Nephron progenitor cell (in vitro differentiated cells): ENCODE data around the gene SIX5.

Experiments used
- DNase-seq: peaks from one replicate; pipeline ENCODE4 v3.0.0; 2021
- H3K27ac Mint-ChIP-seq: 2 replicates; pipeline ENCODE4 v1.8.0; 2021; ENCODE audit warnings: mild to moderate bottlenecking, moderate library complexity, mixed read lengths
- H3K27me3 Mint-ChIP-seq: 2 replicates; pipeline ENCODE4 v1.8.0; 2021; ENCODE audit warnings: mild to moderate bottlenecking, low read depth, mixed read lengths; ENCODE audit not compliant: poor library complexity
- H3K36me3 Mint-ChIP-seq: 2 replicates; pipeline ENCODE4 v1.8.0; 2021; ENCODE audit warnings: low read depth, mixed read lengths
- H3K4me1 Mint-ChIP-seq: 2 replicates; pipeline ENCODE4 v1.8.0; 2021; ENCODE audit warnings: mixed read lengths
- H3K4me3 Mint-ChIP-seq: 2 replicates; pipeline ENCODE4 v1.8.0; 2021; ENCODE audit warnings: mild to moderate bottlenecking, moderate library complexity, mixed read lengths
- H3K9me3 Mint-ChIP-seq: 2 replicates; pipeline ENCODE4 v1.8.0; 2021; ENCODE audit warnings: mild to moderate bottlenecking, moderate library complexity, mixed read lengths
- TF ChIP-seq, protein P1 (sequence below): fragments of 200-600 bp; sonication (generic); IDR thresholded peaks from 2 replicates; pipeline ENCODE4 v1.5.0; 2021; ENCODE audit warnings: antibody characterized with exemption

Gene SIX5

DNA sequence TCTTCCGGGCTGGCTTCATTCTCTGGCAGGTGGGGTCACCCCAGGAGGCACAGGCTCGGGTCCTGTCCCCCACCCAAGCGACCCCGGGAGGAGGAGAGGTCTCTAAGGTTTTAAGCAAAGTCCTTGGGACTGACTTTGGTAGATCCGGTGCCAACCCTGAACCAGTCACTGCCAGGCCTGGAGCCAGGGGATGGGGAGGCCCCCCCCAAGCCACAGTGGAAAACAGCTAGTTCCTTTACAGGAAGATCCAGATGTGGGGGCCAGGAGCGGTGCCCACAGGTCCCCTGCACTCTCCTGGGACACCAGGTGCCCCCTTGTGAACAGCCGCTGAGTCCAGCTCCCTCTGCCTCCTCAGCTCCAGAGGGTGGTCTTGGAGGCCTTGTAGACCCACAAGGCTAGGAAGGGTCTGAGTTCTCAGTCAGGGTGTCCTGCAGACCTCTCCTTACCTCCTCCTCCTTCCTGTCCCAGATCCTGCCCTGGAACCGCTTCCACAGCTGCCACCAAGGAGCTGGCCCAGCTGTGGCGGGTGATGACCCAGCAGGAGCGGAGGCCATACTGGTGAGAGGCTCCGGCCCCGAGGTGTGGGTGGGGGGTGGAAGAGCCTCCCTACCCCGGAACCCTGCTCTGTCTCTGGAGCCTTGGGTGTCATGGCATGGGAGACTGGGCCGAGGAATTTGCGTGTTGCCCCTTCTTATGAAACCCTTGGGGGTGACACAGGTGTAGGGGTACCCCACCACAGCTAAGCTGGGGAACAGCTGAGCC lies 6.0 kb downstream of the SIX5 start:
- Mint-ChIP-seq H3K36me3 (no peaks in the 10 kb centered on the region), H3K4me1 (peaks cover 33% of the 10 kb centered on the region), H3K9me3 (no peaks in the 10 kb centered on the region), H3K4me3 (no peak overlapping the region), H3K27ac (no peak overlapping the region), H3K27me3 (peaks cover 7% of the 10 kb centered on the region)
- TF ChIP-seq, protein P1, sequence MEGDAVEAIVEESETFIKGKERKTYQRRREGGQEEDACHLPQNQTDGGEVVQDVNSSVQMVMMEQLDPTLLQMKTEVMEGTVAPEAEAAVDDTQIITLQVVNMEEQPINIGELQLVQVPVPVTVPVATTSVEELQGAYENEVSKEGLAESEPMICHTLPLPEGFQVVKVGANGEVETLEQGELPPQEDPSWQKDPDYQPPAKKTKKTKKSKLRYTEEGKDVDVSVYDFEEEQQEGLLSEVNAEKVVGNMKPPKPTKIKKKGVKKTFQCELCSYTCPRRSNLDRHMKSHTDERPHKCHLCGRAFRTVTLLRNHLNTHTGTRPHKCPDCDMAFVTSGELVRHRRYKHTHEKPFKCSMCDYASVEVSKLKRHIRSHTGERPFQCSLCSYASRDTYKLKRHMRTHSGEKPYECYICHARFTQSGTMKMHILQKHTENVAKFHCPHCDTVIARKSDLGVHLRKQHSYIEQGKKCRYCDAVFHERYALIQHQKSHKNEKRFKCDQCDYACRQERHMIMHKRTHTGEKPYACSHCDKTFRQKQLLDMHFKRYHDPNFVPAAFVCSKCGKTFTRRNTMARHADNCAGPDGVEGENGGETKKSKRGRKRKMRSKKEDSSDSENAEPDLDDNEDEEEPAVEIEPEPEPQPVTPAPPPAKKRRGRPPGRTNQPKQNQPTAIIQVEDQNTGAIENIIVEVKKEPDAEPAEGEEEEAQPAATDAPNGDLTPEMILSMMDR = no peak
- DNase-seq = no peak

- Mint-ChIP-seq H3K4me1 (peaks cover 42% of the 10 kb centered on the region), H3K36me3 (no peaks in the 10 kb centered on the region), H3K4me3 (no peak overlapping the region), H3K27me3 (peaks cover 8% of the 10 kb centered on the region), H3K9me3 (no peaks in the 10 kb centered on the region), H3K27ac (no peak overlapping the region)
- DNase-seq = no peak
- TF ChIP-seq, protein P1 = no peak
These were observed 7.3 kb downstream of the SIX5 start for GRCh38 chr19:45761714-45762113.

DNA sequence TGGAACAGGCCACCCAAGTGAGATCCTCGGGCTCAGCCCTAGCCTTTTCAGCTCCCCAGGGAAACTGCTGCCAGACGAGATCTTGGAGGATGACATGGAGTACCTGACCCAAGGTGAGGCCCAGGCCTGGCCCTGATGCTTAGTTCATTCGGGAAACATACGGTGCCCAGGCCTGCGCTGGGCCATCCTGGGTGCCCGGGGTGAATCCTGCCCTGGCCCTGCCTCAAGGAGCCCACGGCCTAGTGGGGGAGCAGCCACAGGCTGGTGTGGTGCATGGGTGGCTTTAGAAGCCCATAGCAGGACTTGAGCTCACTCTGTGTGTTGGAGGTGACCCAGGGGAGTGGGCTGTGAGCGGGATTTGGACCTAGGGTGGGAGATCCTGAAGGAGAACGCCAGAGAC lies 10.1 kb downstream of the SIX5 start:
- no peak overlapping the region for H3K4me3 Mint-ChIP-seq
- no peaks in the 10 kb centered on the region for H3K9me3 Mint-ChIP-seq
- no peak for DNase-seq
- peaks cover 28% of the 10 kb centered on the region for H3K4me1 Mint-ChIP-seq
- H3K36me3 Mint-ChIP-seq = no peaks in the 10 kb centered on the region
- peaks cover 10% of the 10 kb centered on the region for H3K27me3 Mint-ChIP-seq
- TF ChIP-seq, protein P1 = no peak
- H3K27ac Mint-ChIP-seq = no peak overlapping the region

GRCh38 chr19:45757695-45758094 lies 11.4 kb downstream of the SIX5 start:
- Mint-ChIP-seq H3K36me3 (no peaks in the 10 kb centered on the region), H3K27me3 (peaks cover 10% of the 10 kb centered on the region), H3K4me3 (no peak overlapping the region), H3K4me1 (peaks cover 29% of the 10 kb centered on the region), H3K27ac (no peak overlapping the region), H3K9me3 (no peaks in the 10 kb centered on the region)
- DNase-seq = no peak
- TF ChIP-seq, protein P1 = no peak

GRCh38 chr19:45754323-45754722 lies 14.7 kb downstream of the SIX5 start:
- H3K36me3 Mint-ChIP-seq = no peaks in the 10 kb centered on the region
- TF ChIP-seq, protein P1 = no peak
- H3K27ac Mint-ChIP-seq = no peak overlapping the region
- DNase-seq = no peak
- peaks cover 13% of the 10 kb centered on the region for H3K27me3 Mint-ChIP-seq
- no peak overlapping the region for H3K4me3 Mint-ChIP-seq
- no peaks in the 10 kb centered on the region for H3K9me3 Mint-ChIP-seq
- peaks cover 26% of the 10 kb centered on the region for H3K4me1 Mint-ChIP-seq

DNA sequence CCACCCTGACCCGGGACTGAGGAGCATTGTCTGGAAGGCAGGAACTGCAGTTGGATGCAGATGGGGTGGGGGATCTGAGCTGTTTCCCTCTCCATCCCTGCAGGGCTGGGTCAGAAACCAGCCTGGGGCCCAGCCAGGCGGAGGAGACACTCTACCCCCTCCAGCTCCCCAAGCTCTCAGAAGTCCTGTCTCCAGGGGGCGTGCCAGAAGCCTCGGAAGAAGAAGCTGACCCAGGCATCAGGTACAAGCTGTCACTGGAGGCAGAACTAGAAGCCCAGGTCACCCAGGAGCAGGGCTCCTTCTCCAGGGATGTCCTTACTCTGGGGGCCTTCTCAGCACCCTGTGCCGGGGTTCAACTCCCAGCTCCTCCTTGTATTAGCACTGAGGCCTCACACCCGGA lies 15.5 kb downstream of the SIX5 start:
- Mint-ChIP-seq H3K27me3 (peaks cover 12% of the 10 kb centered on the region), H3K4me1 (peaks cover 24% of the 10 kb centered on the region), H3K27ac (no peak overlapping the region), H3K36me3 (no peaks in the 10 kb centered on the region), H3K9me3 (no peaks in the 10 kb centered on the region), H3K4me3 (no peak overlapping the region)
- peak; percentile 49 for DNase-seq
- TF ChIP-seq, protein P1 = no peak
